Caki2 (cell line): Measurements from ENCODE around the gene PADI2. TPM values are rescaled to one million over a fixed set of nuclear protein-coding genes. Genes with fewer than 3 reads are reported as not detected.
"Not testable (repeated sequence)": the region's sequence is repeated elsewhere in the genome, so short reads cannot be mapped to it uniquely, and the experiment has no call there.

ENCODE experiments used
- DNase-seq: peaks from one replicate; pipeline ENCODE4 v3.0.0-alpha.2; 2015; ENCODE audit warnings: low read depth
- in situ Hi-C: cut with HindIII; loops from 2 replicates; pipeline ENCODE4 v1.10.0; 2016; ENCODE audit warnings: low sequenced_read_pairs, low pct_unique_long_range_greater_than_20kb, mixed read lengths
- total RNA-seq: library from RNA; depleted of rRNA; stranded (reverse); fragments of >200 nt; shearing (Covaris generic); gene quantifications from 2 replicates; pipeline ENCODE4 v1.2.3, GENCODE V29; 2014; ENCODE audit warnings: low replicate concordance

Gene PADI2
- total RNA-seq, 1 experiment from 2014 or later, result not detected

DNA sequence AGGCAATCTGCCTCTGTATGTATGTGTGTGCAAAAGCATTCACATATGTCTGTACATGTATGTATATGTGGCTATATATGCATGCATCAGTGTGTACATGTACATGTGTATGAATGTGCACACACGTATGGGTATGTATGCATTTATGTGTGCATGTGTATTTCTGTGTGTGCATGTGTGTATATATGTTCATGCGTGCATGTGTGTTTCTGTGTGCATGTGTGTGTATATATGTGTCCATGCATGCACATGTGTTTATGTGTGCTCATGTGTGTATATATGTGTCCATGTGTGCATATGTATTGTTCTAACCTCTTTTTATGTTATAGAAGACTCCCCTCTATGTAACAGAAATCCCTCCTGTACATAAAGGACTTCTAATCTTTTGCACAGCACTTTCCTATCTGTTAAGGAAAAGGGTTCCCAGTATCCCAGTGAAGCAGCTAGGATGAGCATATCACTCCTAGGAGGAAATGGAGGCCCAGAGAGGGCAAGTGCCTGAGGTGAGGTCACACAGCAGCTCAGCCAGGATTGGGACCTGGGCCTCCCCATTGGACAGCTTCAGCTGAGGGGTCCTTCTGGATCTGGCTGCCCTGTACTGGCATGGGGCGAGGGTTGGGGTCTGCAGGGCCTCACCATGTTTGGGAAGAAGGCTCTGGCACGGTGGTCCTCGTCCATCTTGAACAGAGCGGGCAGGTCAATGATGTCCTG lies 49.6 kb downstream of the PADI2 start:
- in situ Hi-C loops, result no loop called here
- no peak for DNase-seq

DNA sequence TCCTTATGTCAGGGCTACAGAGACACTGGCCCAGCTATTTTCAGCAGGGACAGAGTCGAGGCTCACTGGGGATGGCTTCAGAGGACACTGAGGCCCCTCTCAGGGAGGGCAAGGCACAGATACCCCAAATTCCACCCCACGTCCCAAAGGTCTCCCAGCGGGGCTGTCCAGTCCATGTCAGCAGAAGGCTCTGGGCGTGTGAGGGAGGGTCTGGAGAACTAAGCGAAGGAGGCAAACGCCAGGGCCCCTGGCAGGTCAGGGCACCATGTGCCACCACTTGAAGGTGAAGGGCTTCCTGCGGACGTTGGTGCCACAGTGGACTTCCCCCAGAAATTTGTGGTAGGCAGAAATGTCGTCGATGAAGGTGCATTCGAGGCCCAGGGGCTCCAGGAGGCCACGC lies 50.5 kb downstream of the PADI2 start:
- in situ Hi-C loops, result no loop called here
- no peak for DNase-seq

DNA sequence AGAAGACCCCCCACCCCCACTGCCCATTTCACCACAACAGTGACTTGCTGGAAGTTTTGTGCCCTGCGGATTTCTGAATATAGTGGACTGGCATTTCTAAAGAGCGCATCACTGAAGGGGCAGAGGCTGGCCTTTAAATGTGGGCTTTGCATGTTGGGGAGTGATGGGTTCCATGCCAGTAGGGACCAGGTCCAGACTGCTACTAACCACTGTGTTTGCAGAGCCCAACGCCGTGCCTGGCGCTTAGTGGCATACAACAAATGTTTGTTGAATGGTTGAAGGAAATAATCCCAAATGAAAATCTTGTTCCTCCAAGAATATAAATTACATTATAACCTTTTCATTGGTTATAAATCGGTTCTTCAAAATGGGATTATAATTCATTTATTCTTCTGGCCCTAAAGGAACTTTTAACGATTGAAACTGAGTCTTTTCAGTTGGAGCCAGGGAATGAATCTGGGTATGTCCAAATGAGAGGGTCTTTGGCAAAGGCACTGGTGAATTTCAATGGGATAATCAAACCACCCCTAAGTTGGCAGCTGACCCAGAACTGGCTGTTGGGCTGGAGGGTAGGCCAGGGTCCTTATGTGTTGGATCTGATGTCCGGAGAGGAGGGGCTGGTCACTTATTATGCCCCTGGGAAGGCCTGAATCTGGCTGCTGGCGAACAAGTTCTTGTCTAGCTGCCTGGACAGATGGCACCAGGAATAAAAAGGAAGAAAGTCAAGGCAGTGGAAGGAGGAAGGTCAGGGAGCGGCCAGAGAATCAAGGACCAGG lies 51.6 kb downstream of the PADI2 start:
- in situ Hi-C loops, result no loop called here
- no peak for DNase-seq

GRCh38 chr1:17067069-17067426 lies 52.2 kb downstream of the PADI2 start:
- in situ Hi-C loops, result no loop called here
- DNase-seq, result no peak

DNA sequence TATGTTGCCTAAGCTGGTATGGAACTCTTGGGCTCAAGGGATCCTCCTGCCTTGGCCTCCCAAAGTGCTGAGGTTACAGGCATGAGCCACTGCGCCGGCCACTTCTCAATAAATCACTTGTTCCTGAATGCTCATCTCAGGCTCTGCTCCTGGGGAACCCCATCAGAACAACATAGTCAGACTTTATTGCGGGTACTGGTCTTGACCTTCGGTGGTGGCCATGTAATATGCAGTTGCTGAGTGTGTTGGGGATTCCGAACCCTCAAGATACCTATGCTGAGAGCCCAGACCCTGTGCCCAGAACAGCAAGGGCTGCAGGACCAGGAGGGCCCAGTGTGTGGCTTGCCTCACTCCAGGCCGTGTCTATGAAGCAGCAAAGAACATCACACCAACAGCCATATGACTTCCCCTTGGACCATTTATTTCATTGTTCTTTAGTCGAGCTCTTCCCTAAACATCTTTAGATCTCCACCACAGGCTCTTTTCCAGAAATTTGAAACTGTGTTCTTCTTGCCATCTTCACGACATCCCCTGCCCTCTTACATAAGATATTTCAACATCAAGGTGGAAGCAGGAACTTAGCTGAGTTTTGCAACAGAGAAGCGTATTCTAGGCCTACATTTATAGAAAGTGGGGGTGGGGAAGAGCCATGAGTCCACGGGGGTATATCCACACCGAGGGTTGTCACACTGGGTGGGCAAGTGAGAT lies 52.7 kb downstream of the PADI2 start:
- in situ Hi-C loops, result no loop called here

DNA sequence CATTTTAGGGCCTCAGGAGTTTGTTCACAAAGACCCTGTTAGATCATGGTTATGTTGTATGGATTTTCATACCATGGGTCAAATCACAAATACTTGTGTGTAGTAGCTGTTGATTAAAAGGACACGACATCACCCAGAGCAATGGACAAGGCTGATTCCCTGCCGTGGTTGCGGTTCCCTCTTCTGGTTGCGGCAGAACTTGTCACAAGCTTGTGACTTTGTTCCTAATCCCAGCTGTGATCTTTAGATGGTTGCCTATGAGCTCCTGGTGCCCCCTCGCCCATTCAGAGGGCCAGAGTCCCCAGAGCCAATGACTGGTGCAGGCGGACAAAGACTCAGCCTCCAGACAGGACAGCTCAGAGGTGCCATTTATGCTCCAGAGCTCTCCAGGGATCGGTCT lies 53.6 kb downstream of the PADI2 start:
- DNase-seq, result no peak
- in situ Hi-C loops, result no loop called here

More for the DNA sequence above, 52.7 kb downstream of the PADI2 start:
- DNase-seq, result no peak

DNA sequence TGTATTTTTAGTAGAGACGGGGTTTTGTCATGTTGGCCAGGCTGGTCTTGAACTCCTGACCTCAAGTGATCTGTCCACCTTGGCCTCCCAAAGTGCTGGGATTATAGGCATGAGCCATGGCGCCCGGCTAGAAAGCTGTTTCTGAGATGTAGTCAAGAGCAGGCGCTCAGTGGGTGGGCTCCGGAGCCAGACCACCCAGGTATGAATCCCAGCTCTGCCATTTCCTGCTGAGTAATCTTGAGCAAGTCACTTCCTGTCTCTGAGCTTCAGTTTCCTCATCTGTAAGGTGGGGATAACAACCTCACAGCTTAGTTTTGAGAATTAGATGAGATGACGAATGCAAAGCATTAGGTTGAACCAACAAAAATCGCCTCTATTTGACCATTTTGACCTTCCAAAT lies 56.5 kb downstream of the PADI2 start:
- in situ Hi-C loops, result not testable (repeated sequence)

GRCh38 chr1:17061892-17062291 lies 57.4 kb downstream of the PADI2 start:
- DNase-seq, result no peak
- in situ Hi-C loops, result no loop called here

More for the DNA sequence above, 56.5 kb downstream of the PADI2 start:
- DNase-seq, result not testable (repeated sequence)

DNA sequence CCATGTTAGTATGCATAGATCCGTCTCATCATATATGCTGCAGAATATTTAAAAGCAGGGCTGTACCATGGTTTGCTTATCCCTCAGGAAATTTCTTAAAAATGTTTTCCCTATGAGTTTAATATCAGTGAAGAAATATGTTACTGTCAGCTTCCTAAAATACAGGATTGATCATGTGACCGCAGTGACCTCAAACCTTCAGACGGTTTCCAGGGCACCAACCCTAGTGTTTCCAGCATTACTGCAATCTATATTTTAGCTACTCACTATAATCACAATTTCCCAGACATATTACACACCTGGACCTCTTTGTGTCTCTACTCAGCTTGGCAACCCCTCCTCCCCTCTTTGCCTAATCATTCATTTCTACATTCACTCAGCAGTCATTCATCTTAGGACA lies 57.8 kb downstream of the PADI2 start:
- in situ Hi-C loops, result no loop called here
- no peak for DNase-seq

- in situ Hi-C loops, result no loop called here
- no peak for DNase-seq
Measured at GRCh38 chr1:17060306-17060749, 58.9 kb downstream of the PADI2 start.

DNA sequence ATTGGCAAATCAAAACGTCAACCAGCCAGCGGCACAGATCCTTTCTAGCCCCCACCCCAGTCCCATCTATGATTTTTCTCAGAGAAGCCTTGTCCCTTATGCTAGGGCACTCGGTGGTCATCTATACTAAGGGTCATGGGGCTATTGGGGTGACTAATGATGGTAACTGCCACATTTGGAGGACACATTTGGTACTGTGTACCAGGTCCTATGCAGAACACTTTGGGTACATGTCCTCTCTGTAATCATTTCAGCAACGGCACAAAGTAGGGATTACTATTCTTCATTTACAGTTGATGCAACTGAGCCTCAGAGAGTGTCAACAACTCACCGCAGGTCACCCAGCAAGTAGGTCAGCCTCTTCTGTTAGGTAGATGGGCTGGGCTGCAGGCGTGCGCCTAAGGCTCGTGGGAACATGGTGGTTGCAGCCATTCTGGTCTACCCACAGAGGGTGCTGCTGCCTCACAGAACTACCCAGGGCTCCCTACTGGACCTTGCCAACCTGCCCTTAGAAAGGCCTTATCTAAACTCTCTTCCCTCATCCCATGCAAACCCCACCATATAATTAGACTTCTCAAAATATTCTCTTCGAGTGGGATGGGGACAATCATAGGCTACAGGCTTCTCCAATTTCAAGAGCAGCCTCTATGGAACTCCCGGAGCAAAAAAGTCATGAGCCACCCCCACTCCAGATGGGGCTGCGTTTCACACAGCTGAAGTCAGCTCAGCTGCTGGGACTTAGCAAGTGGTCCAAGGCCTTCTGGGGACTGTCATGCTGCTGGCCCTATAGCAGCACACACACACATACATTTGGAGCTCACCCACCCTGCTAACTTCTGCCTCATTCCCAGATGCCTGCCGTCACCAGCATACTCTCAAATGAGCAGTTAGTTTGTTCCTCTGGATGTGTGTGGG lies 59.6 kb downstream of the PADI2 start:
- in situ Hi-C loops, result no loop called here
- peak; percentile 43 for DNase-seq

GRCh38 chr1:17056551-17056950 lies 62.7 kb downstream of the PADI2 start:
- in situ Hi-C loops, result no loop called here
- no peak for DNase-seq

DNA sequence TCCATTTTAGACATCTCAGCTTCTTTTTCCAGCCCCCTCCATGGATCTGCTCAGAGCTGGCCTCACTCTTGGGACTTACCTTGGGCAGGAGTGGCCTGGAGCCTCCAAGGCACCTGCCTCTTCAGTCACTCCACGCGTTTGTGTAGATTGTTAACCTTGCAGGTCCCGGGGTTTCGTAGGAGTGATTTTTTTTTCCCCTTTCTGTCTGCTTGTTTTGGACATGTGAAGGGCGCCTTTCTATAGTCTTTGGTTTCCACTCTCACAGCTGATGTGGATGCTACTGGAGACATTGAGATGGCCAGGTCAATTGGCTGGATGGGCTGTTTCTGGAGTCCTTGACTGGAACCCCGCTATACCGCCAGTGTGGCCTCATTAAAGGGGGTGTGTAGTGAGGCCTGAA lies 63.5 kb downstream of the PADI2 start:
- DNase-seq, result no peak
- in situ Hi-C loops, result no loop called here

DNA sequence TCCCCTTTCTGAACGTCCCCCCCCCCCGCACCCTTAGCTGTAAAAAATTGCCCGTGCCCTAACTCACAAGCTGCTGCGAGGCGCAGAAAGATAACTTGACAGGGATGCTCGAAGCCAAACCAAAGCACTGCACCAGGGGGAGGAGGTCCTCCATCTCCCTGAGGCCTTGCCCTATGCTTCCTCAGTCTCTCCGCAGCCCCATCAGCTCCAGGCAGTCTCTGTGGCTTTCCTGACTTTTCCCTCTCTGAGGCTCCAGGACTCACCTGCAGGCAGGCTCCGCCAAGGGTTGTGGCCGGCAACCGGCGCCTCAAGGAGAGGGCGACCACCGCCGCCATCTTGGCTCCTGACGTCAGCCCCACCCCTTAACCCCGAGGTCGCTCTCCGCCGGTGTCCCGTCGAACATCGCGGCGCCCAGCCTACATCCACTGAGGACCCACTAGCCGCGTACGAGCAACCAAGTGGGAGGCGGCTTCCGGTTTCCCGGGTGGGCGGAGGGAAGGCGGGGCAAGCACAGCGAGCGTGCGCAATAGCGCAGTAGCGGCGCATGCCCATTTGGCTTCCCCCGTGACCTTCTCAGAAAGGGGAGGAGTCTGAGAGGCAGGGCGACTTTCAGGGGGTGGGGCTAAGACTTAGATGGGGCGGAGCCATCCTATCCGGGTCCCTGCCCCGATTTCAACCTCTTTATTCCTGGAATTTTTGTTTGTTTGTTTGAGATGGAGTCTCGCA lies 65.4 kb downstream of the PADI2 start, which contains the start of gene SDHB:
TSS of gene SDHB (minus strand) at position 348 of the 726 bp plus-strand sequence. CDS start at position 335, 13 bp downstream.
- in situ Hi-C loops, result no loop called here
- peak; percentile 98 for DNase-seq

DNA sequence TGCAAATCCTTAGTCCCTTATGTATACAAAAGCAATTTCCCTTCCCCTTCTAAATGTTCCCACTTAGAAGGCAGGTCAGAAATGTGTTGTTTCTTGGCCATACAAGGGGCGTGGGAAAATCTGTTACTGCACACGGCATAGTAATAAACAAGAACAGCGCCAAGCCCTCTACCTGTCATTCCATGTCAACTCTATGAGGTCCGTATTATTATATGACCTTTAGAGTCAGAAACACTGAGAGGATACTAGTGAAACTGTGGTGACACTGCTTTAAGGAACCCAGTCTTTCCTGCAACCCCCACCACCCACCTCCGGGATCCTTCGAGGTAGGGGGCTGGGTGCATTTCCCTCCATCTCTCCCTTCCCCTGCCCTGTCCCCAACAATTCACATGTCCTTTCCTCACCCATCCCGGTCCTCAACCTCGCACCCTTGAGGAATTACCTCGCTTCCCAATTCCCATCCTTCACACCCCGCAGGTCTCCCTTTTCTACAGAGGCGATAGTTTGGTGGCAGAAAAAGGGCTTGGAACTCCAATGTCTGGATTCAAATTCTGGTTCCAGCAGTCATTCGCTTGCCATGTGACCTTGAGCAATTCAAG lies 66.1 kb downstream of the PADI2 start:
- no peak for DNase-seq

DNA sequence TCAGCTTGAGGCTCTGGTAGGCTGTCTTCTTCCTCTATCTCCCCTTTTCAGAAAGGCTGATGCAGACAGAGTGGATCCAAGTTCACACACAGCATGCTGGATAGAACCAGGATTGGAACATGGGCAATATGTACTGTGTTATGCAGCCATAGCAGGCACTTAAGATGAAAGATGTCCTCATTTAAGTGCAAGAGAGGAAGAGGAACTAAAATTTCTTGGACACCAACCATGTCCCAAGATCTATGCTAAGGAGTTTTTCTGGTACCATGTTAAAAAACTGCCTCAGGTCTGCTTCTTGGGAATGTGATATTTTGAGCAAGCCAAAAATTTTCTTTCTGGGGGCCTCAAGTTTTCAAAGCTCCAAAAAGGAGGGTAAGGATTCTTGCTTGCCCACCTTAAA lies 66.6 kb downstream of the PADI2 start:
- DNase-seq, result no peak
- in situ Hi-C loops, result no loop called here

More for the DNA sequence above, 66.1 kb downstream of the PADI2 start:
- in situ Hi-C loops, result no loop called here

- in situ Hi-C loops, result no loop called here
- no peak for DNase-seq
Measured at GRCh38 chr1:17052038-17052437, 67.2 kb downstream of the PADI2 start.
